Measurements from ENCODE around the gene RNF186.

RNF186 gene

DNA sequence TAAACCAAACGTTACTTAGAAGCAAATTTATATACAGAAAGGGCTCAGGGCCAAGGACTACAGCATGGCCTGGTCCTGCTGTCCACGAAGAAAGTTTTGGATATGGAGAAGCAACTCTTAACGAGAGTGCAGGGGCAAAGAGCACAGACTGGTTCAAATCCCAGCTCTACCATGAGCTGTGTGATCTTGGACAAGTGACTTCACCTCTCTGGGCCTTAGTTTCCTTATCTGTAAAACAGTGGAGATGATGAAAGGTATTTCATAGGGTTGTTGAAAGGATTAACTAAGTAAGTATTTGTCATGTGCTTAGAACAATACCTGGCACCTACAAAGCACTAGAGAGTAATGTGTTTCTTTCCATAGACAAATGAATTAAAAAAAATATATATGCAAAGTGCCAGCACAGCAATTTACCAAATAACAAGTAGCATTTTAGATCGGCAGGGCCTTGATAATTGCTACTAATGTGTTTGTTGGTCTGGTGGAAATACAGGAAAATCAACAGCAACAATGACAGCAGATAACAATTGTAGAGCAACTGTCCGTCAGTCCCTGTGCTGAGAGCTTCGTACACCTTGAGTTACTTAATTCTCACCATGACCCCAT lies 40.8 kb downstream of the RNF186 start:
- H3K4me1 ChIP-seq (ENCODE audit: control insufficient read depth, insufficient read depth, low read length) = peaks cover 7% of the 10 kb centered on the region; the same call in 1 of the 2 replicates
- no peaks in the 10 kb centered on the region for H3K36me3 ChIP-seq (ENCODE audit: control insufficient read depth, insufficient read depth, low read length)
- no peak overlapping the region for H3K4me3 ChIP-seq (ENCODE audit: low read depth, low read length)
- H3K27ac ChIP-seq (ENCODE audit: low read depth, low read length) = no peak overlapping the region
- H3K9ac ChIP-seq (ENCODE audit: low read length) = no peak overlapping the region
- peaks cover 17% of the 10 kb centered on the region for H3K27me3 ChIP-seq (ENCODE audit: control insufficient read depth, insufficient read depth, low read length)
- H3K9me3 ChIP-seq (ENCODE audit: control insufficient read depth, insufficient read depth, low read depth, low read length) = no peaks in the 10 kb centered on the region

DNA sequence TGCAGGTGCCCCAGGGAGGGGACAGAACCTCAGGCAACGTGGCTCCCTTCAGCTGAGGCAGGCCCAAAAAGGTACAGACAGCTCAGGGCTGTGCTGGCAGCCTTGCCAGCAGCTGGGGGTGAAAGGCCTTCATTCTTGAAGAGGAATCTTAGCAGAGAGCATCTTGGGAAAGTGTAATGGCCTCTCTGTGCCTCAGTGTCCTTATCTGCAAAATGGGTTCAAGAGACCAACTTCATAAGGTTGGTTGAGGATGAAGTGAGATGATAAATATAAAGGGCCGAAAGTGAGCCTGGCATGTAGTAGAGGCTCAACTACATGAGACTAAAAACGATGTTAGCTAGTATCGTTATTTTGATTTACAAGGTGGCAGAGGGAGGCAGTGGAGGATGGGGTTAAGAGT lies 41.6 kb downstream of the RNF186 start:
- Histone ChIP-seq H3K9ac (ENCODE audit: low read length) (no peak overlapping the region), H3K36me3 (ENCODE audit: control insufficient read depth, insufficient read depth, low read length) (no peaks in the 10 kb centered on the region), H3K4me3 (ENCODE audit: low read depth, low read length) (no peak overlapping the region), H3K9me3 (ENCODE audit: control insufficient read depth, insufficient read depth, low read depth, low read length) (no peaks in the 10 kb centered on the region), H3K4me1 (ENCODE audit: control insufficient read depth, insufficient read depth, low read length) (peaks cover 15% of the 10 kb centered on the region), H3K27me3 (ENCODE audit: control insufficient read depth, insufficient read depth, low read length) (peaks cover 10% of the 10 kb centered on the region), H3K27ac (ENCODE audit: low read depth, low read length) (no peak overlapping the region)

DNA sequence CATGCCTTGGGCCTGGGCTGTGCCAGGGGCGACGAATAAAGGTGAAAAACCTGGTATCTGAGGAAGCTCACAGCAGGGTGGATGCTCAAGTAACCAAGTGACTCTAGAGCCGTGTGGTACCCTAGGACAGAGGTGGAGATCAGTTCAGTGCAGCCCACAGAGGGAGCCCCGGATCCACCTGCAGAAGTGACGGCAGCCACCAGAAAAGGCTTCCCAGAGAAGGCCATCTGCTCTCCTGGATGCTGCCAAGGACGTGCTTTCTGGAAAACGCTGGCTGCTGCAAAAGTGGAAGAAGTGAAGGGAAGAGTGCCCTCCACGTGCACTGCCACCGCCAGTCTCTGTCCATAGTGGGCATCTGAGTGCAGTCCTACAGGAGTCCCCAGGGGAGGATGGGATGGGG lies 43.0 kb downstream of the RNF186 start:
- Histone ChIP-seq H3K9me3 (ENCODE audit: control insufficient read depth, insufficient read depth, low read depth, low read length) (no peaks in the 10 kb centered on the region), H3K9ac (ENCODE audit: low read length) (no peak overlapping the region), H3K4me3 (ENCODE audit: low read depth, low read length) (no peak overlapping the region), H3K27ac (ENCODE audit: low read depth, low read length) (no peak overlapping the region), H3K36me3 (ENCODE audit: control insufficient read depth, insufficient read depth, low read length) (no peaks in the 10 kb centered on the region), H3K4me1 (ENCODE audit: control insufficient read depth, insufficient read depth, low read length) (peaks cover 20% of the 10 kb centered on the region), H3K27me3 (ENCODE audit: control insufficient read depth, insufficient read depth, low read length) (0 out of 2 replicates have a peak, but pooled peaks cover 2% of the 10 kb centered on the region)

DNA sequence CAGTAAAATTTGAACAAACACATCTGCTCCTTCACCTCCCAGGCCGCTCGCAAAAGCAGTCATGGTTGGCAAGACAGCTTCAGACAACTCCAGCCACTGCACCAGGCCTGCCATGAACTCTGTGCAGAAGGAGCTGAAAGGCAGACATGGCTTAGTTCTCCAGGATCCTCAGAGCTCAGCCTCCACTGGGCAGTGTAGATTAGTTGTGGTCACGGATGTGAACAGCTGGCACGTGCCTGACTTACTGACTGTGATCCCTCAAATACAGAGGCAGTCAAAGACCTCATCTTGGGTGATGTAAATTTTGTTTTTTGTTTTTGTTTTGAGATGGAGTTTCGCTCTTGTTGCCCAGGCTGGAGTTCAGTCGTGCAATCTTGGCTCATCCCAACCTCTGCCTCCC lies 43.7 kb downstream of the RNF186 start:
- no peak overlapping the region for H3K27ac ChIP-seq (ENCODE audit: low read depth, low read length)
- no peaks in the 10 kb centered on the region for H3K36me3 ChIP-seq (ENCODE audit: control insufficient read depth, insufficient read depth, low read length)
- peaks cover 20% of the 10 kb centered on the region for H3K4me1 ChIP-seq (ENCODE audit: control insufficient read depth, insufficient read depth, low read length)
- H3K27me3 ChIP-seq (ENCODE audit: control insufficient read depth, insufficient read depth, low read length) = 0 out of 2 replicates have a peak, but pooled peaks cover 2% of the 10 kb centered on the region
- no peaks in the 10 kb centered on the region for H3K9me3 ChIP-seq (ENCODE audit: control insufficient read depth, insufficient read depth, low read depth, low read length)
- H3K4me3 ChIP-seq (ENCODE audit: low read depth, low read length) = no peak overlapping the region
- no peak overlapping the region for H3K9ac ChIP-seq (ENCODE audit: low read length)

DNA sequence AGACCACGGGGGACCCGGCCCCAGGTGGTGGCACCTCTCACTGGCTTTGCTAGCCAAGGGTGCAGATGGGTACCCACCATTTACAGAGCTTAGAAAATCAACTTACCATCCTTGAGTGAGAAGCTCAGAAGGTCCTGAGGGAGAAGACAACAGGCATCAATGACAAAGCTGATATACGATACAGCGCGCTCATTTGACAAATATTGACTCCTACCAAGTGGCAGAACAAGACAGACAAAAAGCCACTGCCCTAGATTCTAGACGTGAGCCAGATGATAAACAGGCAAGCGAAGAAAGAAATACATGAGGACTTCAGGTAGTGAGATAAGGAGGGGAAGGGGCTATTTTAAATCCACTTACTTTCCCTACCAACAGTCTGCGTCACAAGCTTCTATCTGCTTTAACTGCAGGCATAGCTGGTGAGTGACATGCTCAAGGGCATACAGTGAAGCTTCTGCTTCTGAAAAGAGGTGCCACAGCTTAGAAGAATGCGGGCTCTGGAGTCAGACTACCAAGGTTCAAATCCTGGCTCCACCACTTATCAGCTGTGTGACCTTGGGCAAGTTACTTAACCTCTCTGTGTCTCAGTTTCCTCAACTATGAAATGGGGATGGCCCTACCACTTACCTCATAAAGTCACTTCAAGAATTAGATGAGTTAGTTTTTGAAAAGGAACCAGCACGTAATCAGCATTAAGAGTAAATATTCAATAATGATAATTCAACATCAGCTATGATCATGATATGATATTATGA lies 44.5 kb downstream of the RNF186 start:
- H3K9ac ChIP-seq (ENCODE audit: low read length) = no peak overlapping the region

DNA sequence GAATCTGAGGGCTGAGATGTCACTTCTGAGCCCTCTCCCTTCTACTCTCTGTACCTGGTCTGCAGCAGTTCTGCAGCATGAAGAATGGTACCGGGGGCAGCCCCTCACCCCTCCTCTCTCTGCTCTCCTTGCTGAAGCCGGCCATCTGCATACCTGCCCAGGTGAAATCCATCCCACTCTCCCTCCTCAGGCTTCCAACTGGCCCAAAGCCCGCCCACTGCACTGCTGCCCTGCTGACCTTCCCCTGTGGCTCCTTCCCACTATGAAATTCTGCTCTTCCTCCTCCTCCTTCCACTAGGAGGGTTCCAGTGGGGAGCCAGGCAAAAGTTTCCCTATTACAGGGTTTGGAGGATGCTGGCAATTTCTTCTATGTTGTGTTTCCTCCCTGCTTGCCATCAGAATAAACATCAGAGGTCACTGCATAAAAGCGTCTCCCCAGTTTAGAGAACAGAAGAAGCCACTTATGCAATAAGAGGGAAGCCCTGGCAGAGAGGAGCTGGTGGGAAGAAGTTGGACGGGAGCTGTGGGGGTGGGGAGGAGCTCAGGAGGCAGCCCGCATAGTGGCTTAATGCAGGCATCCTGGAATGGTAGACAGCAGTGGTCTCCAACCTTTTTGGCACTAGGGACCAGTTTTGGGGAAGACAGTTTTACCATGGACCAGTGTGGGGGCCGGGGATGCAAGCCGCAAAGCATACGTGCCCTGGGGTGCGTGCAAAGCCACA lies 45.7 kb downstream of the RNF186 start:
- Histone ChIP-seq H3K27me3 (ENCODE audit: control insufficient read depth, insufficient read depth, low read length) (no peaks in the 10 kb centered on the region), H3K4me1 (ENCODE audit: control insufficient read depth, insufficient read depth, low read length) (peaks cover 34% of the 10 kb centered on the region)

More for the DNA sequence above, 44.5 kb downstream of the RNF186 start:
- Histone ChIP-seq H3K9me3 (ENCODE audit: control insufficient read depth, insufficient read depth, low read depth, low read length) (no peaks in the 10 kb centered on the region), H3K27ac (ENCODE audit: low read depth, low read length) (no peak overlapping the region), H3K4me3 (ENCODE audit: low read depth, low read length) (no peak overlapping the region), H3K27me3 (ENCODE audit: control insufficient read depth, insufficient read depth, low read length) (no peaks in the 10 kb centered on the region), H3K4me1 (ENCODE audit: control insufficient read depth, insufficient read depth, low read length) (peaks cover 24% of the 10 kb centered on the region), H3K36me3 (ENCODE audit: control insufficient read depth, insufficient read depth, low read length) (no peaks in the 10 kb centered on the region)

DNA sequence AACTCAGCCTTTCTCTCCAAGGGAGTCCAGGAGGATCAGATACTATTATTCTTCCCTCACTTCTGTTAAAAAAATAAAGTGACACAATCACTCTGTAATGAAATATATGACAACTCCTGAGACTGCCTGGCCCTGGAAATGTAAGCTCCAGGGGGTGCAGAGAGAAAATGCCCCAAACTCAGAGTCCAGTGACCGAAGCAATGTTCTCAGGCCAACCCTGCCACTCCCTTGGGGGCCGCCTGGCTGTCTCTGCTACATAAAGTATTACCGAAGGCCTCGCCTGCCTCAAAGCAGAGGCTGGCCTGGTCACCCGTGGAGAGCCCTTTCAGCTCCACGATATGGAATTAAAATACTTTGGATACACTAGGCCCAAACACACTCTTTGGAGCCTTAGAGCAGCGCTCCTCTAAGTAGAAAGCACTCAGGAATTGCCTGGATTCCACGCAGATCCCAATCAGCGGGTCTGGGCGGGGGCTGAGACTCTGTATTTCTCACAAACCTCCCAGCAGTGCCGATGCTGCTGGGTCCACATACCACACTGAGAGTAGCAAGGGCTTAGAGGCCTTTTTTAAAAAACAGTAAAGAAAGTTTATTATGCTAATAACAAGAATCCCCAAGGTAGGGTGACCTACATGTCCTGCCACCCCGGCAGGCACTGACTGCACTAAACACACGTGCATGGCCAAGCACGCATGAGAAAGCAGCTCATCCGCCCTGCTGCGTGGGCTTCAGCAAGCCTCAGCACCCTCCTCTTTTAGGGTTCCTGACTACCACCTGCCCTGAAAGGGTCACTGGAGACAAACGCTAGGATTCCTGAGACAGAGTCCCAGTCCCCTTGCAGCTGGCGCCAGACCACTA lies 46.5 kb downstream of the RNF186 start:
- no peaks in the 10 kb centered on the region for H3K27me3 ChIP-seq (ENCODE audit: control insufficient read depth, insufficient read depth, low read length)
- H3K9ac ChIP-seq (ENCODE audit: low read length) = no peak overlapping the region
- peaks cover 34% of the 10 kb centered on the region for H3K4me1 ChIP-seq (ENCODE audit: control insufficient read depth, insufficient read depth, low read length)
- H3K27ac ChIP-seq (ENCODE audit: low read depth, low read length) = no peak overlapping the region
- no peak overlapping the region for H3K4me3 ChIP-seq (ENCODE audit: low read depth, low read length)
- no peaks in the 10 kb centered on the region for H3K9me3 ChIP-seq (ENCODE audit: control insufficient read depth, insufficient read depth, low read depth, low read length)
- no peaks in the 10 kb centered on the region for H3K36me3 ChIP-seq (ENCODE audit: control insufficient read depth, insufficient read depth, low read length)

More for the DNA sequence above, 45.7 kb downstream of the RNF186 start:
- no peaks in the 10 kb centered on the region for H3K36me3 ChIP-seq (ENCODE audit: control insufficient read depth, insufficient read depth, low read length)
- H3K4me3 ChIP-seq (ENCODE audit: low read depth, low read length) = no peak overlapping the region
- no peaks in the 10 kb centered on the region for H3K9me3 ChIP-seq (ENCODE audit: control insufficient read depth, insufficient read depth, low read depth, low read length)
- H3K9ac ChIP-seq (ENCODE audit: low read length) = no peak overlapping the region
- no peak overlapping the region for H3K27ac ChIP-seq (ENCODE audit: low read depth, low read length)

DNA sequence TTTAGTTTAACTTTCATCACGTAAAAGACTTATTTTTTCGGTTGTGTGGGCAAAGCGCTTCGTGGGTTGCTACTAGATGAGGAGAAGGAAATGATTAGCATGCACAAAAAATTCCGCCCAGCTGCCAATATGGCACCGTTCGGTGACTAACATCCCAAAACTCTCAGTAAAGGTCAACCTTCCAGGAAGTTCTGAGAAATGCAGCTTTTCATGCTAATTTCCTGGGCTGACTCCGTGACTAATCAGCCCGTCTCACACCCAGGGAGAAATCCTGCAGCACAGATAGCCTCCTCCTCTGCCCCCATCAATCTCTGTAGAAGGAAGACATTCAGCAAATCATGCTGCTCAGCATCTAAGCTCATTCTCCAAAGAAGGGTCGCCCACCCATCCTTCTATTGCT lies 49.5 kb downstream of the RNF186 start:
- Histone ChIP-seq H3K27me3 (ENCODE audit: control insufficient read depth, insufficient read depth, low read length) (no peaks in the 10 kb centered on the region), H3K36me3 (ENCODE audit: control insufficient read depth, insufficient read depth, low read length) (no peaks in the 10 kb centered on the region), H3K9ac (ENCODE audit: low read length) (peak overlapping the region; percentile 33), H3K4me1 (ENCODE audit: control insufficient read depth, insufficient read depth, low read length) (peaks cover 37% of the 10 kb centered on the region), H3K27ac (ENCODE audit: low read depth, low read length) (peak overlapping the region; percentile 30; the same call in 1 of the 2 replicates), H3K4me3 (ENCODE audit: low read depth, low read length) (no peak overlapping the region), H3K9me3 (ENCODE audit: control insufficient read depth, insufficient read depth, low read depth, low read length) (no peaks in the 10 kb centered on the region)

DNA sequence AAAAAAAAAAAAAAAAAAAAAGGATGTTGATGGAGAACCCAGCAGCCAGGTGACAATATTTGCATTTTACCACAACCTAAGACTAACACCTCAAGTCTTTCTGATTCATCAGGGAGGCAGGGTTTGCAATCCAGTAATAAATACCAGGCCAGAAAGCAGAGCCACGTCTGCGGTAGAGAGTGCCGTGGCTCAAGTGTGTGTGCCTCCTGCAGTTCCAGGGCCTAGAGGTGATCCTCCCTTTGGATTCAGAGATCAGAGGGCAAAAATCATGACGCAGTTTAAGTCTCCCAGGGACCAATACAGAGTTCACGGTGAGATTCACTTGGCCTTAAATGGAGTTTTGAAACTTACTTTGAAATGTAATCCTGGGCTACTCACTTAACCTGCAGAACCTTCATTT lies 50.2 kb downstream of the RNF186 start:
- no peak overlapping the region for H3K4me3 ChIP-seq (ENCODE audit: low read depth, low read length)
- no peak overlapping the region for H3K9ac ChIP-seq (ENCODE audit: low read length)
- H3K27me3 ChIP-seq (ENCODE audit: control insufficient read depth, insufficient read depth, low read length) = no peaks in the 10 kb centered on the region
- peak overlapping the region; percentile 30; the same call in 1 of the 2 replicates for H3K27ac ChIP-seq (ENCODE audit: low read depth, low read length)
- H3K9me3 ChIP-seq (ENCODE audit: control insufficient read depth, insufficient read depth, low read depth, low read length) = no peaks in the 10 kb centered on the region
- H3K36me3 ChIP-seq (ENCODE audit: control insufficient read depth, insufficient read depth, low read length) = no peaks in the 10 kb centered on the region
- H3K4me1 ChIP-seq (ENCODE audit: control insufficient read depth, insufficient read depth, low read length) = peaks cover 36% of the 10 kb centered on the region

Measured in HUES6 (cell line).